ENCODE results near the gene RAP2B. TPM values are rescaled to one million over a fixed set of nuclear protein-coding genes. Genes with fewer than 3 reads are reported as not detected.
"Not testable (repeated sequence)": the region's sequence is repeated elsewhere in the genome, so short reads cannot be mapped to it uniquely, and the experiment has no call there.

Gene RAP2B
- total RNA-seq (1 to 10 TPM; 1.8 to 3.2 (median 2.7) TPM), polyA plus RNA-seq (1 to 10 TPM in 2 of 3 donors, under 1 TPM in 1; 0.49 to 1.5 (median 1.4) TPM)
- long read RNA-seq, donor 1, full-length matches to known transcripts = 3 of 3 reads
- long read RNA-seq, donor 1, partial matches to known transcripts = 0 of 3 reads
- long read RNA-seq, donor 1, other reads (novel, unspliced or antisense) = 0 of 3 reads
- long read RNA-seq, donor 2, full-length matches to known transcripts = 5 of 5 reads
- long read RNA-seq, donor 2, partial matches to known transcripts = 0 of 5 reads
- long read RNA-seq, donor 2, other reads (novel, unspliced or antisense) = 0 of 5 reads

DNA sequence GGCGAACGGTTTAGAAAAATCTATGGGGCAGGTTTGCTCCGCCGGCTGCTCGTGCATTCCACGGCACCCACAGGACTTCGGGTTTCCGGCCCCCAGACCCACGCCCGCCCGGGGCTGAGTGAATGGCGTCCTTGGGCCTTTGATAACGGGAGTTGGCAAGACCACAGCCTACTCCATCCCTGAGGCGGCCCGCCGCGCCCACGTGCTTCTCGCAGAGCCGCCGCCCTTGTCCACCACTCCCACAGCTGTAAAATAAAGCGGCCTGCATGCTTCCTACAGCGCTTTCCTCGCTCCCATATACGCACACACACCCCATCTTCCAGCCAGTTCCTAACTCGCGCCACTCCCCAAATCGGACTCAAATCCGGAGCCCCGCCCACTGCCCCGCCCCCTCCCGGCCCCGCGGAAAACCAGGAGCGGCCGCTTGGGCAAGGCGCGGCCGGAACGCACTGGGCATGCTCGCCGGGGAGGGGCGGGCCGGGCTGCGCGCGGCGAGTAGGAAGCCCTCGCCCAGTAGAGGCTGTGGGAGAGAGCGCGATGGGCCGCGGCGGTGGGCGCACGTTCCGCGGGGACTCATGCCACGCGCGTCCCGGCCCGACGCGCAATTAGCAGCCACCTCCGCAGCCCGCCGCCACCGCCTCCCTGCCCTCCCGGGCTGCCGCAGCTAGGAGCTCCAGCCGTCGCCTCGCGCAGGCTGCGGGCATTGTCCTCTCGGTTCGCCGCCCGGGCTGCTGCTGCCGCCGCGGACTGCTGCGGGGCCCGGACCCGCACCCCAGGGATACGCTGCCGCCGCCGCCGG lies at the start of gene RAP2B:
Gene RAP2B, plus strand, starts transcription at position 513 of the 799 bp plus-strand sequence. CDS start 468 bp downstream, outside the sequence.
- H3K36me3 ChIP-seq (ENCODE audit: insufficient read depth in 1 of 2, low read depth in 1 of 2) = no peaks in the 10 kb centered on the region
- WGBS, 3 donors = 1% methylated on average over 70 to 91 of the region's 91 CpGs
- H3K27ac ChIP-seq = peak within 1 kb of the TSS; percentile 87
- peak; percentile 97 for DNase-seq
- H3K27me3 ChIP-seq (ENCODE audit: insufficient read depth in 3 of 3, low read length in 2 of 3) = no peaks in the 10 kb centered on the region
- H3K9me3 ChIP-seq = no peaks in the 10 kb centered on the region
- peak; percentile 90 to 94 (median 92) for ATAC-seq
- peaks cover 15% of the 10 kb centered on the region for H3K4me1 ChIP-seq
- H3K4me3 ChIP-seq = peak within 1 kb of the TSS; percentile 91
- no peak for TF ChIP-seq CTCF (IDR thresholded peaks at IDR 0.05)
- intact Hi-C loops (cut with DNase I) = no loop called here

DNA sequence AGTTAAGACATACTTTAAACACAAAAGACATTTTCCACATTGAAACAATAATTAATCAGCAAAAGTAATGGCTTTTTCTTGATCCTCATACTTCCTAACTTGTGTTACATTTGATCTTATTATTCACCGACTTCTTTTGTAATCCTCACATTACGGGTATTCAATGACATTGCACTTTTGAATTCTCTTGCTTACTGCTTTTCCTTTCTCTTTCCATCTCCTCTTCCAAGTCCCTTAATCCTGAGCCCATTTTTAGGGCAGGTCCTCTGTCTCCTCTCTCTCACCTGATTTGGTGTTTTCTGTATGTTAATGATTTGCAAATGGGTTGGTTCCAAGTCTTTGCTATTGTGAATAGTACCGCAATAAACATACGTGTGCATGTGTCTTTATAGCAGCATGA lies 48.5 kb upstream of the RAP2B start:
- Histone ChIP-seq H3K36me3 (ENCODE audit: insufficient read depth in 1 of 2, low read depth in 1 of 2) (no peaks in the 10 kb centered on the region), H3K27ac (no peak overlapping the region), H3K27me3 (ENCODE audit: insufficient read depth in 3 of 3, low read length in 2 of 3) (no peaks in the 10 kb centered on the region), H3K4me1 (no peaks in the 10 kb centered on the region), H3K4me3 (no peak overlapping the region), H3K9me3 (no peaks in the 10 kb centered on the region)
- ATAC-seq (no peak), DNase-seq (no peak)
- 84 to 93% (median 92%) methylated on average over 4 of the region's 4 CpGs for WGBS, 3 donors
- TF ChIP-seq CTCF (IDR thresholded peaks at IDR 0.05) = no peak
- intact Hi-C loops (cut with DNase I) = no loop called here

DNA sequence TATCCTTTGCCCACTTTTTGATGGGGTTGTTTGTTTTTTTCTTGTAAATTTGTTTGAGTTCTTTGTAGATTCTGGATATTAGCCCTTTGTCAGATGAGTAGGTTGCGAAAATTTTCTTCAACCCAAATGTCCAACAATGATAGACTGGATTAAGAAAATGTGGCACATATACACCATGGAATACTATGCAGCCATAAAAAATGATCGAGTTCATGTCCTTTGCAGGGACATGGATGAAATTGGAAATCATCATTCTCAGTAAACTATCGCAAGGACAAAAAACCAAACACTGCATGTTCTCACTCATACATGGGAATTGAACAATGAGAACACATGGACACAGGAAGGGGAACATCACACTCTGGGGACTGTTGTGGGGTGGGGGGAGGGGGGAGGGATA lies 47.8 kb upstream of the RAP2B start:
- intact Hi-C loops (cut with DNase I); ATAC-seq; H3K27me3 ChIP-seq (ENCODE audit: insufficient read depth in 3 of 3, low read length in 2 of 3); DNase-seq; H3K9me3 ChIP-seq; H3K4me3 ChIP-seq; H3K4me1 ChIP-seq; H3K27ac ChIP-seq; H3K36me3 ChIP-seq (ENCODE audit: insufficient read depth in 1 of 2, low read depth in 1 of 2): not testable (repeated sequence)
- WGBS, 3 donors = 88 to 94% (median 94%) methylated on average over 3 of the region's 3 CpGs

- no peak for DNase-seq
- TF ChIP-seq CTCF (IDR thresholded peaks at IDR 0.05) = no peak
- ATAC-seq = no peak
- Histone ChIP-seq H3K27me3 (ENCODE audit: insufficient read depth in 3 of 3, low read length in 2 of 3) (no peaks in the 10 kb centered on the region), H3K27ac (no peak overlapping the region), H3K9me3 (no peaks in the 10 kb centered on the region), H3K4me3 (no peak overlapping the region), H3K36me3 (ENCODE audit: insufficient read depth in 1 of 2, low read depth in 1 of 2) (no peaks in the 10 kb centered on the region), H3K4me1 (no peaks in the 10 kb centered on the region)
- intact Hi-C loops (cut with DNase I) = no loop called here
- WGBS, 3 donors = 81 to 87% (median 85%) methylated on average over 4 of the region's 4 CpGs
These were observed 46.7 kb upstream of the RAP2B start for GRCh38 chr3:153115326-153115725.

GRCh38 chr3:153127788-153128187 lies 34.2 kb upstream of the RAP2B start:
- no peak overlapping the region for H3K4me3 ChIP-seq
- no peak for TF ChIP-seq CTCF (IDR thresholded peaks at IDR 0.05)
- peaks cover 2% of the 10 kb centered on the region for H3K9me3 ChIP-seq
- 84 to 89% (median 85%) methylated on average over 1 of the region's 1 CpG for WGBS, 3 donors
- ATAC-seq (no peak), DNase-seq (no peak)
- no peak overlapping the region for H3K27ac ChIP-seq
- intact Hi-C loops (cut with DNase I) = no loop called here
- H3K27me3 ChIP-seq (ENCODE audit: insufficient read depth in 3 of 3, low read length in 2 of 3) = no peaks in the 10 kb centered on the region
- no peaks in the 10 kb centered on the region for H3K4me1 ChIP-seq
- no peaks in the 10 kb centered on the region for H3K36me3 ChIP-seq (ENCODE audit: insufficient read depth in 1 of 2, low read depth in 1 of 2)

All from psoas muscle (tissue), 8 donors.